ENCODE measurements around the gene CD300LF. TPM values are rescaled to one million over a fixed set of nuclear protein-coding genes. Genes with fewer than 3 reads are reported as not detected.

CD300LF gene
- total RNA-seq, 1 experiment from 2014 or later = not detected

GRCh38 chr17:74757931-74758847 lies 45.5 kb upstream of the CD300LF start:
- no TSS peak for BruUV-seq (replicated peaks)
- no peak for TF ChIP-seq SRF (IDR thresholded peaks at IDR 0.05; ENCODE audit: low read depth)
- TF ChIP-seq EGR1 (IDR thresholded peaks at IDR 0.05; ENCODE audit: low read depth) = peak; percentile 100
- TF ChIP-seq CTCF (IDR thresholded peaks at IDR 0.05 in 2 of 3, conservative IDR thresholded peaks at IDR 0.05 in 1 of 3; ENCODE audit: borderline replicate concordance in 1 of 3, insufficient read depth in 1 of 3, low read depth in 2 of 3, low read length in 2 of 3) = no peak
- peak; percentile 41; the same call in 1 of the 2 replicates for TF ChIP-seq POLR2AphosphoS5 (IDR thresholded peaks at IDR 0.05; ENCODE audit: low read depth, low read length)
- TF ChIP-seq RAD21 (IDR thresholded peaks at IDR 0.05; ENCODE audit: low read depth) = no peak
- TF ChIP-seq EZH2phosphoT487 (IDR thresholded peaks at IDR 0.05; ENCODE audit: borderline replicate concordance) = no peak
- Histone ChIP-seq H3K9me2 (ENCODE audit: insufficient read depth) (no peaks in the 10 kb centered on the region), H3K27ac (ENCODE audit: low read depth, low read length) (peak overlapping the region; percentile 63), H3K4me1 (ENCODE audit: control insufficient read depth in 1 of 2, insufficient read depth in 2 of 2, low read length in 2 of 2) (peaks cover 48 to 50% of the 10 kb centered on the region in 2 experiments), H2AFZ (ENCODE audit: low read depth, low read length, poor library complexity, severe bottlenecking) (no peak overlapping the region), H3K4me2 (ENCODE audit: low read length) (peak overlapping the region; percentile 85), H3K4me3 (replicated peaks in 1 of 2; ENCODE audit: low read depth in 1 of 2, low read length in 2 of 2) (peak overlapping the region; percentile 29 to 50), H3K27me3 (ENCODE audit: insufficient read depth, low read length) (no peaks in the 10 kb centered on the region), H4K20me1 (ENCODE audit: insufficient read depth) (no peaks in the 10 kb centered on the region; the same call in 1 of the 2 replicates), H3K36me3 (ENCODE audit: control insufficient read depth in 1 of 2, insufficient read depth in 2 of 2, low read length in 2 of 2) (no peaks in the 10 kb centered on the region), H3K9ac (ENCODE audit: low read length) (peak overlapping the region; percentile 32), H3K79me2 (ENCODE audit: insufficient read depth, low read length) (peaks cover 77% of the 10 kb centered on the region), H3K9me3 (ENCODE audit: control insufficient read depth in 1 of 2, insufficient read depth in 1 of 2, low read depth in 1 of 2, low read length in 2 of 2) (no peaks in the 10 kb centered on the region)
- ATAC-seq = peak; percentile 71
- ChIA-PET CTCF (interaction anchor here (0.6 to 4.1 kb wide), 6 partner anchors 13 to 450 kb away, joined by 3 to 20 read pairs (median 4); no protein-coding TSS in a partner anchor), POLR2A (interaction anchor here (1.0 to 3.9 kb wide), 7 partner anchors 9 to 115 kb away, joined by 3 to 18 read pairs (median 4); partner anchors contain the start of gene FDXR), RAD21 (ENCODE audit: low non-redundant PET in 1 of 2, low total read pairs in 2 of 2, uncharacterized antibody in 2 of 2, unreplicated experiment in 2 of 2) (interaction anchor here (1.2 to 1.3 kb wide), 2 partner anchors 12 to 13 kb away, joined by 3 to 4 read pairs; no protein-coding TSS in a partner anchor)
- intact Hi-C loops (cut with micrococcal nuclease) = no loop called here
- no peak for DNase-seq (ENCODE audit: low read depth, low spot score)
